Kidney (tissue), 14 donors: ENCODE results near the gene TIMM10. TPM values are rescaled to one million over a fixed set of nuclear protein-coding genes. Genes with fewer than 3 reads are reported as not detected.
A peak's percentile ranks its signal among the peaks of the same experiment; 100 is the strongest.

ENCODE experiments used
- DNase-seq, 5 donors: peaks; one replicate each; pipeline ENCODE4 v3.0.0-alpha.2; 2013 to 2020
- FAIRE-seq: peaks from 2 replicates; lab custom pipeline; 2012; peaks lifted over from hg19 to GRCh38; lab: Jason Lieb, UNC
- H3K27ac ChIP-seq, 2 donors: one replicate each; pipeline ENCODE4 v1.7.0; 2013; ENCODE audit warnings: low read depth in 2 of 2, low read length in 2 of 2, inconsistent platforms in 1 of 2
- H3K27me3 ChIP-seq: one replicate; pipeline ENCODE4 v1.7.1; 2013; ENCODE audit warnings: low read length, inconsistent platforms; ENCODE audit not compliant: control insufficient read depth, insufficient read depth
- H3K36me3 ChIP-seq, 3 donors: one replicate each; pipeline versions ENCODE4 v1.7.0 to v1.7.1; 2013; ENCODE audit warnings: low read length in 3 of 3, control low read depth in 1 of 3, inconsistent platforms in 1 of 3; ENCODE audit not compliant: insufficient read depth in 3 of 3, control insufficient read depth in 2 of 3
- H3K4me1 ChIP-seq, 3 donors: one replicate each; pipeline versions ENCODE4 v1.7.0 to v1.7.1; 2013; ENCODE audit warnings: low read length in 3 of 3, inconsistent platforms in 1 of 3, low read depth in 1 of 3; ENCODE audit not compliant: control insufficient read depth in 2 of 3, insufficient read depth in 2 of 3
- H3K4me3 ChIP-seq, 3 donors: one replicate each; pipeline versions ENCODE4 v1.7.0 to v1.8.1; 2013; ENCODE audit warnings: low read length in 3 of 3, control low read depth in 1 of 3, inconsistent platforms in 1 of 3
- H3K9ac ChIP-seq, 3 donors: one replicate each; pipeline versions ENCODE4 v1.7.0 to v1.7.1; 2013; ENCODE audit warnings: low read length in 3 of 3, control low read depth in 1 of 3, inconsistent platforms in 1 of 3
- H3K9me3 ChIP-seq, 3 donors: one replicate each; pipeline versions ENCODE4 v1.7.0 to v1.7.1; 2013; ENCODE audit warnings: low read length in 3 of 3, control low read depth in 1 of 3, inconsistent platforms in 1 of 3; ENCODE audit not compliant: control insufficient read depth in 2 of 3, insufficient read depth in 1 of 3
- intact Hi-C: fragments of 100-400 bp; cut with DNase I; formaldehyde crosslinking; loops from one replicate; pipeline ENCODE4 v1.11.1; 2022
- polyA plus RNA-seq: library from polyadenylated mRNA; stranded (reverse); fragments of 350-450 nt; fragmentation: Illumina TruSeq; extraction: RNeasy Lipid Tissue Mini Kit (QIAGEN cat#74804); gene quantifications from one replicate; pipeline ENCODE4 v1.2.3, GENCODE V29; 2014; ENCODE audit warnings: low read depth, low replicate concordance; ENCODE audit not compliant: insufficient read depth
- total RNA-seq: library from RNA; stranded (reverse); fragmentation: NEBNext Ultra II Directional; extraction: Animal tissue kit (Norgen Biotek cat#: 25700); gene quantifications from one replicate; pipeline ENCODE4 v1.2.1, GENCODE V29; 2021
- TF ChIP-seq, protein P1 (sequence below): IDR thresholded peaks from 3 replicates; pipeline ENCODE4 v1.5.1; 2012; ENCODE audit warnings: mild to moderate bottlenecking, moderate library complexity, borderline replicate concordance; ENCODE audit not compliant: insufficient read depth; ENCODE audit errors: extremely low read depth
- donor health status: control.
- donor health status: control.
- donor health status: control.
- donor health status: control.
- donor health status: control.
- donor health status: DM: yes; HTN: yes; CAD: no.
- donor health status: Normal renal cell carcinoma (clear cell type).

TIMM10 gene
- total and polyA plus RNA-seq, 2 donors from 2014 or later, result 38.6 to 174 TPM

DNA sequence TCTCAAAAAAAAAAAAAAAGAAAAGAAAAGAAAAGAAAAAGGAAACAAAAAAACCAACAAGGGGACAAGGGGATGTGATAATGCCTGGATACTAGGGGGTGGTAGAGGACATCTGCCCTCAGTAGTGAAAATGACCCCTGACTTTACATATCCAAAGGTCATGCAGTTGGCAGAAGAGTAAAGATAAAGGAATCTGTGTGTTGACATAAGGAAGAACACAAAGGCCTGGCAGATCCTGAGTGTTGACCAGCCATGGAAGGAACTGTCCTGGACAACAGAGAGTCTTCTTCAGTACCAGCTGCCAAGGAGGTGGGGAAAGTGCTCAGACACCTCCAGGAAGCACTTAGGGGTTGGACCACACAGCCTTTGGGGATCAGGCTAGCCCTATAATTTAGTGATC is 27.7 kb downstream of the TIMM10 start:
- Histone ChIP-seq H3K36me3 (no peaks in the 10 kb centered on the region), H3K9me3 (no peaks in the 10 kb centered on the region), H3K9ac (no peak overlapping the region), H3K4me3 (no peak overlapping the region), H3K27me3 (no peaks in the 10 kb centered on the region), H3K4me1 (peaks cover 0 to 16% (median 12%) of the 10 kb centered on the region in 3 donors), H3K27ac (no peak overlapping the region)
- TF ChIP-seq, protein P1, sequence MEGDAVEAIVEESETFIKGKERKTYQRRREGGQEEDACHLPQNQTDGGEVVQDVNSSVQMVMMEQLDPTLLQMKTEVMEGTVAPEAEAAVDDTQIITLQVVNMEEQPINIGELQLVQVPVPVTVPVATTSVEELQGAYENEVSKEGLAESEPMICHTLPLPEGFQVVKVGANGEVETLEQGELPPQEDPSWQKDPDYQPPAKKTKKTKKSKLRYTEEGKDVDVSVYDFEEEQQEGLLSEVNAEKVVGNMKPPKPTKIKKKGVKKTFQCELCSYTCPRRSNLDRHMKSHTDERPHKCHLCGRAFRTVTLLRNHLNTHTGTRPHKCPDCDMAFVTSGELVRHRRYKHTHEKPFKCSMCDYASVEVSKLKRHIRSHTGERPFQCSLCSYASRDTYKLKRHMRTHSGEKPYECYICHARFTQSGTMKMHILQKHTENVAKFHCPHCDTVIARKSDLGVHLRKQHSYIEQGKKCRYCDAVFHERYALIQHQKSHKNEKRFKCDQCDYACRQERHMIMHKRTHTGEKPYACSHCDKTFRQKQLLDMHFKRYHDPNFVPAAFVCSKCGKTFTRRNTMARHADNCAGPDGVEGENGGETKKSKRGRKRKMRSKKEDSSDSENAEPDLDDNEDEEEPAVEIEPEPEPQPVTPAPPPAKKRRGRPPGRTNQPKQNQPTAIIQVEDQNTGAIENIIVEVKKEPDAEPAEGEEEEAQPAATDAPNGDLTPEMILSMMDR, result no peak
- DNase-seq, result no peak
- FAIRE-seq, result no peak
- intact Hi-C loops, result no loop called here

DNA sequence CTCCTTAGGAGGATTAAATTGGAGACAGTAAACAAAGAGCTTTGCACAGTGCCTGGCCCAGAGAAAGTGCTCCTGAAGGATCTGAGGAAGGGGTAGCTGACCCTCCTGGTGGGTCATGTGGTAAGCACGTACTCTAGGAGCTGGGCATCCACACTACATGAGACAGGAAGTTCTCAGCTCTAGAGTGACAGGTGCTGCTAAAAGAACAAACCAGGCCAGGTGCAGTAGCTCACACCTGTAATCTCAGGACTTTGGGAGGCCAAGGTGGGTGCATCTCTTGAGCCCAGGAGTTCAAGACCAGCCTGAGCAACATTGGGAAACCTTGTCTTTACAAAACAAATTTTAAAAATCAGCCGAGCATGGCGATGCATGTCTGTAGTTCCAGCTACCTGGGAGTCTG is 28.2 kb downstream of the TIMM10 start:
- FAIRE-seq (no peak), DNase-seq (no peak)
- intact Hi-C loops, result no loop called here
- H3K9ac ChIP-seq, result no peak overlapping the region
- no peaks in the 10 kb centered on the region for H3K36me3 ChIP-seq
- H3K9me3 ChIP-seq, result no peaks in the 10 kb centered on the region
- peaks cover 0 to 16% (median 12%) of the 10 kb centered on the region in 3 donors for H3K4me1 ChIP-seq
- TF ChIP-seq, protein P1, result no peak
- peak overlapping the region in 1 of 2 donors; percentile 38 for H3K27ac ChIP-seq
- H3K27me3 ChIP-seq, result no peaks in the 10 kb centered on the region
- H3K4me3 ChIP-seq, result no peak overlapping the region

DNA sequence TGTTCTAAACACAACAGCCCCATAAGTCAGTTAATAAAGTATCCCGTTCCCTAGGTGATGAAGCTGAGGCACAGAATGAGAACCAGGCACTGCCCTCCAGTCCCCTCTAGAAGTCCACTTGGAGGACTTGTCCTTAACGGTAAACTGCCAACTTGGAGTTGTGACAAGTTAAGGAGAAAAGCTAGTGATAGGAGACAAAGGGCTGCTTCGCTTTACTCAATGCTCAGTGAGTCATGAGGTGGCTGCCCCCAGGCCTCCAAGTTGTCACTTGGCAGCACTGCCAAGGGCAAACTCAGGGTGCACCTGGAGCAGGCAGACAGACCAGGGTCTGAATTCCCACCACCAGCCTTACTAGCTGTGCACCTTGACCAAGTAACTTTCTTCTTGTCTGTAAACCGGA is 28.6 kb downstream of the TIMM10 start:
- Histone ChIP-seq H3K27me3 (no peaks in the 10 kb centered on the region), H3K9ac (no peak overlapping the region), H3K9me3 (no peaks in the 10 kb centered on the region), H3K4me1 (peaks cover 0 to 16% (median 12%) of the 10 kb centered on the region in 3 donors), H3K4me3 (no peak overlapping the region), H3K27ac (peak overlapping the region in 1 of 2 donors; percentile 38), H3K36me3 (no peaks in the 10 kb centered on the region)
- DNase-seq (no peak), FAIRE-seq (no peak)
- TF ChIP-seq, protein P1, result no peak
- intact Hi-C loops, result no loop called here

DNA sequence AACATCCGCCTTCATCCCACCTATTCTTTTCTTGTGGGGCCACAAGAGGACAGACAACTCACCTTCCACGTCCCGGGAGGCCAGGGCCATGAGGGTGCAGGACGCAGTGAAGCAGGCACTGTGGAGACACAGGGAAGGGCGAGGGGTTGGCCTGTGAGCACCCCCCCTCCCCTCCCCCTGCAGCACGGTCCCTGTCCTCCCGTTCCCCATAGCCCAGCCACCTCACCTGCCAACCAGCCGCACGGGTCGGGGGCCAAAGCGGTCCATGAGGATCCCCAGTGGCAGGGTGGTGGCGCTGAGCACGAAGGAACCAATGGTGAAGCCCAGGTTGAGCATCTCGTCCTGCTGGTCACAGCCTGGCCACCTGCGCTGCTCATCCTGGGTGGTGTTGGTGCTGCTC is 29.6 kb downstream of the TIMM10 start:
- FAIRE-seq, result no peak
- Histone ChIP-seq H3K9ac (no peak overlapping the region), H3K27me3 (no peaks in the 10 kb centered on the region), H3K4me3 (no peak overlapping the region), H3K36me3 (no peaks in the 10 kb centered on the region), H3K9me3 (no peaks in the 10 kb centered on the region), H3K4me1 (peaks cover 0 to 16% (median 12%) of the 10 kb centered on the region in 3 donors), H3K27ac (no peak overlapping the region)
- DNase-seq, result no peak
- TF ChIP-seq, protein P1, result no peak
- intact Hi-C loops, result no loop called here
